ENCODE results near the gene NLRP11. TPM values are rescaled to one million over a fixed set of nuclear protein-coding genes. Genes with fewer than 3 reads are reported as not detected.

NLRP11 gene
- total and polyA plus RNA-seq, 2 experiments from 2014 or later: not detected

Other genes starting within 250 kb of the NLRP11 start
- 10.1 and 12.6 TPM in 2 replicates for gene FIZ1, start 232.5 kb downstream of the NLRP11 start, total RNA-seq (2014; rRNA removed; shearing (Covaris generic))
- 5.3 and 5.4 TPM in 2 replicates for gene FIZ1, start 232.5 kb downstream of the NLRP11 start, polyA plus RNA-seq (2016; fragmentation: Nextera tagmentation; extraction: Ambion mirVana)
- gene ZNF524, start 231.7 kb downstream of the NLRP11 start, total RNA-seq (2014; rRNA removed; shearing (Covaris generic)): 8.3 and 16.5 TPM in 2 replicates
- 5.7 and 6.0 TPM in 2 replicates for gene ZNF524, start 231.7 kb downstream of the NLRP11 start, polyA plus RNA-seq (2016; fragmentation: Nextera tagmentation; extraction: Ambion mirVana)
- gene ZNF865, start 226.4 kb downstream of the NLRP11 start, total RNA-seq (2014; rRNA removed; shearing (Covaris generic)): 10.3 and 12.1 TPM in 2 replicates
- 2.2 and 2.4 TPM in 2 replicates for gene ZNF865, start 226.4 kb downstream of the NLRP11 start, polyA plus RNA-seq (2016; fragmentation: Nextera tagmentation; extraction: Ambion mirVana)
- gene ZNF784, start 207.4 kb downstream of the NLRP11 start, total RNA-seq (2014; rRNA removed; shearing (Covaris generic)): 5.6 and 6.7 TPM in 2 replicates
- gene ZNF784, start 207.4 kb downstream of the NLRP11 start, polyA plus RNA-seq (2016; fragmentation: Nextera tagmentation; extraction: Ambion mirVana): 1.5 and 1.6 TPM in 2 replicates
- gene ZNF580, start 191.0 kb downstream of the NLRP11 start, total RNA-seq (2014; rRNA removed; shearing (Covaris generic)): 10.9 and 18.7 TPM in 2 replicates
- gene ZNF580, start 191.0 kb downstream of the NLRP11 start, polyA plus RNA-seq (2016; fragmentation: Nextera tagmentation; extraction: Ambion mirVana): 23.6 and 23.9 TPM in 2 replicates
- 67.2 and 87.6 TPM in 2 replicates for gene ZNF581, start 188.3 kb downstream of the NLRP11 start, total RNA-seq (2014; rRNA removed; shearing (Covaris generic))
- 48.5 and 50.7 TPM in 2 replicates for gene ZNF581, start 188.3 kb downstream of the NLRP11 start, polyA plus RNA-seq (2016; fragmentation: Nextera tagmentation; extraction: Ambion mirVana)
- gene CCDC106, start 183.8 kb downstream of the NLRP11 start, total RNA-seq (2014; rRNA removed; shearing (Covaris generic)): 8.2 and 12.0 TPM in 2 replicates
- 17.6 and 19.9 TPM in 2 replicates for gene CCDC106, start 183.8 kb downstream of the NLRP11 start, polyA plus RNA-seq (2016; fragmentation: Nextera tagmentation; extraction: Ambion mirVana)
- 233 and 234 TPM in 2 replicates for gene U2AF2, start 177.0 kb downstream of the NLRP11 start, total RNA-seq (2014; rRNA removed; shearing (Covaris generic))
- 73.1 and 75.2 TPM in 2 replicates for gene U2AF2, start 177.0 kb downstream of the NLRP11 start, polyA plus RNA-seq (2016; fragmentation: Nextera tagmentation; extraction: Ambion mirVana)
- 208 and 223 TPM in 2 replicates for gene EPN1, start 156.8 kb downstream of the NLRP11 start, total RNA-seq (2014; rRNA removed; shearing (Covaris generic))
- gene EPN1, start 156.8 kb downstream of the NLRP11 start, polyA plus RNA-seq (2016; fragmentation: Nextera tagmentation; extraction: Ambion mirVana): 47.1 and 48.9 TPM in 2 replicates
- not detected in 2 replicates for gene NLRP9, start 93.6 kb downstream of the NLRP11 start, total RNA-seq (2014; rRNA removed; shearing (Covaris generic))
- gene NLRP9, start 93.6 kb downstream of the NLRP11 start, polyA plus RNA-seq (2016; fragmentation: Nextera tagmentation; extraction: Ambion mirVana): not detected in 2 replicates
- not detected in 2 replicates for gene RFPL4A, start 72.9 kb downstream of the NLRP11 start, total RNA-seq (2014; rRNA removed; shearing (Covaris generic))
- not detected in 2 replicates for gene RFPL4A, start 72.9 kb downstream of the NLRP11 start, polyA plus RNA-seq (2016; fragmentation: Nextera tagmentation; extraction: Ambion mirVana)
- not detected in 2 replicates for gene RFPL4AL1, start 62.9 kb downstream of the NLRP11 start, total RNA-seq (2014; rRNA removed; shearing (Covaris generic))
- gene RFPL4AL1, start 62.9 kb downstream of the NLRP11 start, polyA plus RNA-seq (2016; fragmentation: Nextera tagmentation; extraction: Ambion mirVana): not detected in 2 replicates
- gene NLRP4, start 4.5 kb upstream of the NLRP11 start, total RNA-seq (2014; rRNA removed; shearing (Covaris generic)): 0.19 TPM in 1 of 2 replicates, not detected in the other
- not detected in 2 replicates for gene NLRP4, start 4.5 kb upstream of the NLRP11 start, polyA plus RNA-seq (2016; fragmentation: Nextera tagmentation; extraction: Ambion mirVana)
- gene NLRP13, start 100.3 kb upstream of the NLRP11 start, total RNA-seq (2014; rRNA removed; shearing (Covaris generic)): not detected in 2 replicates
- gene NLRP13, start 100.3 kb upstream of the NLRP11 start, polyA plus RNA-seq (2016; fragmentation: Nextera tagmentation; extraction: Ambion mirVana): not detected in 2 replicates
- not detected in 2 replicates for gene NLRP8, start 115.8 kb upstream of the NLRP11 start, total RNA-seq (2014; rRNA removed; shearing (Covaris generic))
- gene NLRP8, start 115.8 kb upstream of the NLRP11 start, polyA plus RNA-seq (2016; fragmentation: Nextera tagmentation; extraction: Ambion mirVana): not detected in 2 replicates
- gene NLRP5, start 154.8 kb upstream of the NLRP11 start, total RNA-seq (2014; rRNA removed; shearing (Covaris generic)): not detected in 2 replicates
- not detected in 2 replicates for gene NLRP5, start 154.8 kb upstream of the NLRP11 start, polyA plus RNA-seq (2016; fragmentation: Nextera tagmentation; extraction: Ambion mirVana)

Data from GM23338 (cell line).